HepG2 (cell line): ENCODE results near the gene SC5D.

ENCODE experiments used
- AKAP8 ChIP-seq: sonication (generic); formaldehyde crosslinking; IDR thresholded peaks from 2 replicates; pipeline ENCODE4 v1.5.1; 2020; ENCODE audit warnings: mild to moderate bottlenecking, missing genetic modification reagents
- ASH2L ChIP-seq: fragments of 300-600, 200-600 bp; sonication (generic); IDR thresholded peaks from 2 replicates; pipeline ENCODE4 v1.7.0; 2017; ENCODE audit warnings: low read depth, mild to moderate bottlenecking, moderate library complexity, mixed read lengths, low read length; ENCODE audit not compliant: insufficient read length
- CTCF ChIP-seq: sonication (generic); formaldehyde crosslinking; IDR thresholded peaks from 2 replicates; pipeline ENCODE4 v1.5.0; 2020; ENCODE audit warnings: mild to moderate bottlenecking, missing genetic modification reagents, moderate library complexity
- ELF3 ChIP-seq: IDR thresholded peaks from 2 replicates; pipeline ENCODE4 v1.6.1; 2016; ENCODE audit warnings: missing genetic modification reagents, missing compliant biosample characterization
- GPBP1L1 ChIP-seq: sonication (generic); formaldehyde crosslinking; IDR thresholded peaks from 2 replicates; pipeline ENCODE4 v1.5.0; 2020; ENCODE audit warnings: mild to moderate bottlenecking, missing genetic modification reagents
- HOMEZ ChIP-seq: IDR thresholded peaks from 2 replicates; pipeline ENCODE4 v1.6.1; 2016; ENCODE audit warnings: low read depth
- MAX ChIP-seq: IDR thresholded peaks from 2 replicates; pipeline ENCODE4 v1.6.1; 2012; ENCODE audit warnings: inconsistent platforms
- MED1 ChIP-seq: sonication (generic); formaldehyde crosslinking; IDR thresholded peaks from 2 replicates; pipeline ENCODE4 v1.4.0; 2020; ENCODE audit warnings: missing genetic modification reagents
- POLR2AphosphoS5 ChIP-seq: IDR thresholded peaks from 2 replicates; pipeline ENCODE4 v1.6.1; 2012; ENCODE audit warnings: low read depth, low read length
- TFE3 ChIP-seq: IDR thresholded peaks from 2 replicates; pipeline ENCODE4 v1.6.1; 2016
- ZNF704 ChIP-seq: sonication (generic); formaldehyde crosslinking; IDR thresholded peaks from 2 replicates; pipeline ENCODE4 v1.8.1; 2023; ENCODE audit warnings: mild to moderate bottlenecking, inconsistent platforms, moderate library complexity, missing genetic modification reagents, borderline replicate concordance

- TF ChIP-seq CTCF (CRISPR knock-in tag) (no peak), GPBP1L1 (CRISPR knock-in tag) (no peak), POLR2AphosphoS5 (no peak), MAX (no peak), HOMEZ (CRISPR knock-in tag) (no peak), ELF3 (CRISPR knock-in tag) (no peak), MED1 (CRISPR knock-in tag) (no peak), ZNF704 (CRISPR knock-in tag) (no peak), TFE3 (no peak), AKAP8 (CRISPR knock-in tag) (no peak), ASH2L (no peak)
Observed at GRCh38 chr11:121348220-121348875, 55.8 kb downstream of the SC5D start.
